HL-60 (cell line): ENCODE data around the gene SMU1.

Source experiments
- DNase-seq, 2 experiments: peaks; one replicate each; pipeline ENCODE4 v3.0.0-alpha.2; 2010 to 2020; ENCODE audit warnings: low read depth in 1 of 2, low spot score in 1 of 2
- H3K27ac ChIP-seq: fragments of 250-450 bp; sonication (Bioruptor Pico); replicated peaks from 2 replicates; pipeline ENCODE4 v1.5.1; 2020; ENCODE audit warnings: mild to moderate bottlenecking, moderate library complexity
- H3K27me3 ChIP-seq: fragments of 250-450 bp; sonication (Bioruptor Pico); 2 replicates; pipeline ENCODE4 v1.5.1; 2021; ENCODE audit warnings: mild to moderate bottlenecking, moderate library complexity; ENCODE audit not compliant: insufficient read depth, poor library complexity, severe bottlenecking
- H3K4me3 ChIP-seq: replicated peaks from 2 replicates; pipeline ENCODE4 v1.5.1; 2011; ENCODE audit warnings: mild to moderate bottlenecking, control low read depth, low read length; ENCODE audit not compliant: insufficient read depth
- GABPA ChIP-seq: IDR thresholded peaks from 2 replicates; pipeline ENCODE4 v1.6.1; 2012; ENCODE audit warnings: low read depth
- POLR2AphosphoS5 ChIP-seq: IDR thresholded peaks from 2 replicates; pipeline ENCODE4 v1.6.1; 2012; ENCODE audit warnings: low read depth
- SPI1 ChIP-seq: IDR thresholded peaks from 2 replicates; pipeline ENCODE4 v1.6.1; 2012; ENCODE audit warnings: low read depth, mild to moderate bottlenecking, borderline replicate concordance
- TF ChIP-seq, protein P1 (sequence below): IDR thresholded peaks from 2 replicates; pipeline ENCODE4 v1.6.1; 2012; ENCODE audit warnings: low read depth; ENCODE audit not compliant: insufficient replicate concordance
- TF ChIP-seq, protein P2 (sequence below): IDR thresholded peaks from one replicate; pipeline ENCODE4 v1.5.1; 2011; ENCODE audit warnings: low read length, control low read depth, inconsistent platforms; ENCODE audit not compliant: insufficient read depth

The SMU1 gene

DNA sequence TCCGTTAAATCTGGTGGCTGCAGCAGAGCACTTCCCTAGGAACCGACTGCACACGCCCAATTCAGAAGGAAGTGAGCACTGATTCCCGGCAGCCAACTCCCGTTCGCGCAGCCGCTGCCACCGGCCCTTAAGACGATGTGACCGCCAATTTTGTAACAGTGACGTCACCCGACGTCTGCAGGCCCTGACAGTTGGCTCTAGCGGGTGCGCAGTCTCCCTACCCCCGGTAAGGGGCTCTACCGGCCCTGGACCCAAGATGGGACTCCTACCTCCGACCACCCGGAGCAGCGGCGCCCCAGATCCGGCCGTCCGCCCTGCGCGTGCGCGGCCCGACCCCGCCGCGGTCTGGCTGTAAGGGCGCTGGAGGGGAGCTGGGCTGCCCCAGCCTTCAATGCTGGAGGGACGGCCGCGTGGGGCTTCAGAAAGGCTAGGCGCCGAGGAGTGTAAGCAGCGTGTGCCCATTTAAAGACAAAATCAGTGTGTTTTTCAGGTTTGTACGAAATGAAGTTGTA is 32.3 kb downstream of the SMU1 start:
- H3K27me3 ChIP-seq: no peaks in the 10 kb centered on the region
- DNase-seq: peak; percentile 86 to 89
- H3K4me3 ChIP-seq: peak overlapping the region; percentile 48
- peak overlapping the region; percentile 26; the same call in 1 of the 2 replicates for H3K27ac ChIP-seq
- TF ChIP-seq POLR2AphosphoS5 (peak; percentile 56; the same call in 1 of the 2 replicates), SPI1 (peak; percentile 88), GABPA (peak; percentile 58)
- TF ChIP-seq, protein P1, sequence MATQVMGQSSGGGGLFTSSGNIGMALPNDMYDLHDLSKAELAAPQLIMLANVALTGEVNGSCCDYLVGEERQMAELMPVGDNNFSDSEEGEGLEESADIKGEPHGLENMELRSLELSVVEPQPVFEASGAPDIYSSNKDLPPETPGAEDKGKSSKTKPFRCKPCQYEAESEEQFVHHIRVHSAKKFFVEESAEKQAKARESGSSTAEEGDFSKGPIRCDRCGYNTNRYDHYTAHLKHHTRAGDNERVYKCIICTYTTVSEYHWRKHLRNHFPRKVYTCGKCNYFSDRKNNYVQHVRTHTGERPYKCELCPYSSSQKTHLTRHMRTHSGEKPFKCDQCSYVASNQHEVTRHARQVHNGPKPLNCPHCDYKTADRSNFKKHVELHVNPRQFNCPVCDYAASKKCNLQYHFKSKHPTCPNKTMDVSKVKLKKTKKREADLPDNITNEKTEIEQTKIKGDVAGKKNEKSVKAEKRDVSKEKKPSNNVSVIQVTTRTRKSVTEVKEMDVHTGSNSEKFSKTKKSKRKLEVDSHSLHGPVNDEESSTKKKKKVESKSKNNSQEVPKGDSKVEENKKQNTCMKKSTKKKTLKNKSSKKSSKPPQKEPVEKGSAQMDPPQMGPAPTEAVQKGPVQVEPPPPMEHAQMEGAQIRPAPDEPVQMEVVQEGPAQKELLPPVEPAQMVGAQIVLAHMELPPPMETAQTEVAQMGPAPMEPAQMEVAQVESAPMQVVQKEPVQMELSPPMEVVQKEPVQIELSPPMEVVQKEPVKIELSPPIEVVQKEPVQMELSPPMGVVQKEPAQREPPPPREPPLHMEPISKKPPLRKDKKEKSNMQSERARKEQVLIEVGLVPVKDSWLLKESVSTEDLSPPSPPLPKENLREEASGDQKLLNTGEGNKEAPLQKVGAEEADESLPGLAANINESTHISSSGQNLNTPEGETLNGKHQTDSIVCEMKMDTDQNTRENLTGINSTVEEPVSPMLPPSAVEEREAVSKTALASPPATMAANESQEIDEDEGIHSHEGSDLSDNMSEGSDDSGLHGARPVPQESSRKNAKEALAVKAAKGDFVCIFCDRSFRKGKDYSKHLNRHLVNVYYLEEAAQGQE: no peak
- TF ChIP-seq, protein P2, sequence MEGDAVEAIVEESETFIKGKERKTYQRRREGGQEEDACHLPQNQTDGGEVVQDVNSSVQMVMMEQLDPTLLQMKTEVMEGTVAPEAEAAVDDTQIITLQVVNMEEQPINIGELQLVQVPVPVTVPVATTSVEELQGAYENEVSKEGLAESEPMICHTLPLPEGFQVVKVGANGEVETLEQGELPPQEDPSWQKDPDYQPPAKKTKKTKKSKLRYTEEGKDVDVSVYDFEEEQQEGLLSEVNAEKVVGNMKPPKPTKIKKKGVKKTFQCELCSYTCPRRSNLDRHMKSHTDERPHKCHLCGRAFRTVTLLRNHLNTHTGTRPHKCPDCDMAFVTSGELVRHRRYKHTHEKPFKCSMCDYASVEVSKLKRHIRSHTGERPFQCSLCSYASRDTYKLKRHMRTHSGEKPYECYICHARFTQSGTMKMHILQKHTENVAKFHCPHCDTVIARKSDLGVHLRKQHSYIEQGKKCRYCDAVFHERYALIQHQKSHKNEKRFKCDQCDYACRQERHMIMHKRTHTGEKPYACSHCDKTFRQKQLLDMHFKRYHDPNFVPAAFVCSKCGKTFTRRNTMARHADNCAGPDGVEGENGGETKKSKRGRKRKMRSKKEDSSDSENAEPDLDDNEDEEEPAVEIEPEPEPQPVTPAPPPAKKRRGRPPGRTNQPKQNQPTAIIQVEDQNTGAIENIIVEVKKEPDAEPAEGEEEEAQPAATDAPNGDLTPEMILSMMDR: no peak

DNA sequence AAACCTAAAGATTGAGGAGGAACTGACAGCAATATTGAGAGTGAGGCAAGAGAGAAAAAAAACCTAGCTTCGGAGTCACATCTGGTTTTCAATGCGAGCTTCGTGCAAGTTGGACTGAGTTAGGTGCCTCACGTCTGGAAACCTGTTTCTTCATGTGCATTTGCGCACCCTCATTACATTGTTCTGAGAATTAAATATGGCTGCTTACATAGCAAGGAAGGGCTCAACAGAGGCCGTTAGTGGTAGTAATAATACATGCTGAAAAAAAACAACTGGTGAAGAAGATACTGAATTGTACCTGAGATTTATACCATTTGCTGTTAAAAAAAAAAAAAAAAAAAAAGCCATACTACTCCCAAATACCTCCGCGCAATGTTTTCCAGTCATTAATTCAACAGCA is 32.8 kb downstream of the SMU1 start:
- TF ChIP-seq, protein P1: no peak
- no peak for TF ChIP-seq POLR2AphosphoS5
- no peak for DNase-seq
- Histone ChIP-seq H3K4me3 (peak overlapping the region; percentile 48), H3K27me3 (no peaks in the 10 kb centered on the region), H3K27ac (no peak overlapping the region)

DNA sequence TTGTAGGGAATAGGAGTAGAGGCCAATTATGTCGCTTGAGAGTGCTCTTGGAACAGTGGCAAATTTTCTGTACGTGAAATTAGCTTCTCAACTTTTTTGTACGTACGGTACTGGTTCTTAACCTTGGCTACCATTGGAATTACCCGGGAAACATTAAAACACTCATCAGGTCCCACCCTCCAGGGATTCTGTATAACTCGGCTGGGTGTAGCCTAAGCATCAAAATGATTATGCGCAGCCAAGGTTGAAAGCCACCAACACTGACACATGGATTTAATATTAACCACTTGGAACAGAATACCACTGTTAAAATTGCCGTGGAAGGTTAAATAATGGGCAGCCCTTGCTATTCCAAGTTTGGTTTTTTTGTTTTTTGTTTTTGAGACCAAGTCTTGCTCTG is 34.0 kb downstream of the SMU1 start:
- DNase-seq: no peak
- Histone ChIP-seq H3K27ac (no peak overlapping the region), H3K27me3 (no peaks in the 10 kb centered on the region), H3K4me3 (no peak overlapping the region)
- no peak for TF ChIP-seq POLR2AphosphoS5
- no peak for TF ChIP-seq SPI1
- TF ChIP-seq, protein P1: no peak
- TF ChIP-seq, protein P2: no peak
- no peak for TF ChIP-seq GABPA
